Measurements from ENCODE around the gene RFX1. TPM values are rescaled to one million over a fixed set of nuclear protein-coding genes. Genes with fewer than 3 reads are reported as not detected.
"Not testable (repeated sequence)": the region's sequence is repeated elsewhere in the genome, so short reads cannot be mapped to it uniquely, and the experiment has no call there.

RFX1 gene
- total RNA-seq, result 4.7 TPM

GRCh38 chr19:14006085-14006765, at the start of gene RFX1:
TSS of gene RFX1 (minus strand) at chr19:14006320. CDS start at chr19:13993843, 12,477 bp downstream.
- peaks cover 33 to 40% (median 33%) of the 10 kb centered on the region in 3 donors for H3K4me1 ChIP-seq (ENCODE audit: control insufficient read depth in 3 of 3, insufficient read depth in 3 of 3, low read length in 3 of 3)

GRCh38 chr19:14055396-14055795, 49.3 kb upstream of the RFX1 start:
- H3K4me1 ChIP-seq (ENCODE audit: control insufficient read depth in 3 of 3, insufficient read depth in 3 of 3, low read length in 3 of 3), result peaks cover 0 to 8% (median 4%) of the 10 kb centered on the region in 3 donors
- H3K27me3 ChIP-seq (ENCODE audit: control insufficient read depth in 3 of 3, insufficient read depth in 3 of 3, low read length in 3 of 3), result peaks cover 25 to 39% (median 32%) of the 10 kb centered on the region in 3 donors
- no peaks in the 10 kb centered on the region for H3K36me3 ChIP-seq (ENCODE audit: control insufficient read depth in 3 of 3, insufficient read depth in 3 of 3, low read length in 3 of 3)
- H3K9me3 ChIP-seq (ENCODE audit: control insufficient read depth in 3 of 3, low read length in 3 of 3), result no peaks in the 10 kb centered on the region
- H3K9ac ChIP-seq (ENCODE audit: low read depth in 1 of 3, low read length in 3 of 3), result no peak overlapping the region
- H3K27ac ChIP-seq (ENCODE audit: low read depth, low read length), result no peak overlapping the region
- no peak overlapping the region for H3K4me3 ChIP-seq (ENCODE audit: low read length in 3 of 3)

More at GRCh38 chr19:14006085-14006765, at the start of gene RFX1:
- H3K4me3 ChIP-seq (ENCODE audit: low read length in 3 of 3), result peak within 1 kb of the TSS; percentile 87 to 97 (median 96)
- peak within 1 kb of the TSS; percentile 99 for H3K27ac ChIP-seq (ENCODE audit: low read depth, low read length)
- no peaks in the 10 kb centered on the region for H3K9me3 ChIP-seq (ENCODE audit: control insufficient read depth in 3 of 3, low read length in 3 of 3)
- no peaks in the 10 kb centered on the region for H3K27me3 ChIP-seq (ENCODE audit: control insufficient read depth in 3 of 3, insufficient read depth in 3 of 3, low read length in 3 of 3)
- H3K36me3 ChIP-seq (ENCODE audit: control insufficient read depth in 3 of 3, insufficient read depth in 3 of 3, low read length in 3 of 3), result no peaks in the 10 kb centered on the region
- H3K9ac ChIP-seq (ENCODE audit: low read depth in 1 of 3, low read length in 3 of 3), result peak within 1 kb of the TSS; percentile 94 to 99 (median 97)

GRCh38 chr19:14054721-14055120, 48.6 kb upstream of the RFX1 start:
- Histone ChIP-seq H3K27ac (ENCODE audit: low read depth, low read length) (no peak overlapping the region), H3K4me3 (ENCODE audit: low read length in 3 of 3) (no peak overlapping the region), H3K36me3 (ENCODE audit: control insufficient read depth in 3 of 3, insufficient read depth in 3 of 3, low read length in 3 of 3) (no peaks in the 10 kb centered on the region), H3K4me1 (ENCODE audit: control insufficient read depth in 3 of 3, insufficient read depth in 3 of 3, low read length in 3 of 3) (peaks cover 0 to 8% (median 4%) of the 10 kb centered on the region in 3 donors), H3K9me3 (ENCODE audit: control insufficient read depth in 3 of 3, low read length in 3 of 3) (no peaks in the 10 kb centered on the region), H3K27me3 (ENCODE audit: control insufficient read depth in 3 of 3, insufficient read depth in 3 of 3, low read length in 3 of 3) (peaks cover 18 to 33% (median 27%) of the 10 kb centered on the region in 3 donors), H3K9ac (ENCODE audit: low read depth in 1 of 3, low read length in 3 of 3) (no peak overlapping the region)

GRCh38 chr19:14054099-14054498, 48.0 kb upstream of the RFX1 start:
- H3K27ac ChIP-seq (ENCODE audit: low read depth, low read length), result no peak overlapping the region
- no peaks in the 10 kb centered on the region for H3K36me3 ChIP-seq (ENCODE audit: control insufficient read depth in 3 of 3, insufficient read depth in 3 of 3, low read length in 3 of 3)
- no peaks in the 10 kb centered on the region for H3K9me3 ChIP-seq (ENCODE audit: control insufficient read depth in 3 of 3, low read length in 3 of 3)
- no peak overlapping the region for H3K4me3 ChIP-seq (ENCODE audit: low read length in 3 of 3)
- H3K4me1 ChIP-seq (ENCODE audit: control insufficient read depth in 3 of 3, insufficient read depth in 3 of 3, low read length in 3 of 3), result peaks cover 0 to 8% (median 4%) of the 10 kb centered on the region in 3 donors
- no peak overlapping the region for H3K9ac ChIP-seq (ENCODE audit: low read depth in 1 of 3, low read length in 3 of 3)
- peaks cover 12 to 26% (median 20%) of the 10 kb centered on the region in 3 donors for H3K27me3 ChIP-seq (ENCODE audit: control insufficient read depth in 3 of 3, insufficient read depth in 3 of 3, low read length in 3 of 3)

- Histone ChIP-seq H3K4me1 (ENCODE audit: control insufficient read depth in 3 of 3, insufficient read depth in 3 of 3, low read length in 3 of 3) (peaks cover 0 to 8% (median 4%) of the 10 kb centered on the region in 3 donors), H3K9ac (ENCODE audit: low read depth in 1 of 3, low read length in 3 of 3) (no peak overlapping the region), H3K9me3 (ENCODE audit: control insufficient read depth in 3 of 3, low read length in 3 of 3) (no peaks in the 10 kb centered on the region), H3K27ac (ENCODE audit: low read depth, low read length) (no peak overlapping the region), H3K4me3 (ENCODE audit: low read length in 3 of 3) (no peak overlapping the region), H3K27me3 (ENCODE audit: control insufficient read depth in 3 of 3, insufficient read depth in 3 of 3, low read length in 3 of 3) (peaks cover 6 to 20% (median 14%) of the 10 kb centered on the region in 3 donors), H3K36me3 (ENCODE audit: control insufficient read depth in 3 of 3, insufficient read depth in 3 of 3, low read length in 3 of 3) (no peaks in the 10 kb centered on the region)
These were observed 47.4 kb upstream of the RFX1 start for GRCh38 chr19:14053500-14053899.

- Histone ChIP-seq H3K9ac (ENCODE audit: low read depth in 1 of 3, low read length in 3 of 3) (no peak overlapping the region), H3K4me1 (ENCODE audit: control insufficient read depth in 3 of 3, insufficient read depth in 3 of 3, low read length in 3 of 3) (peaks cover 0 to 5% (median 4%) of the 10 kb centered on the region in 3 donors), H3K36me3 (ENCODE audit: control insufficient read depth in 3 of 3, insufficient read depth in 3 of 3, low read length in 3 of 3) (no peaks in the 10 kb centered on the region), H3K27ac (ENCODE audit: low read depth, low read length) (no peak overlapping the region), H3K9me3 (ENCODE audit: control insufficient read depth in 3 of 3, low read length in 3 of 3) (no peaks in the 10 kb centered on the region), H3K27me3 (ENCODE audit: control insufficient read depth in 3 of 3, insufficient read depth in 3 of 3, low read length in 3 of 3) (peaks cover 2 to 16% (median 10%) of the 10 kb centered on the region in 3 donors), H3K4me3 (ENCODE audit: low read length in 3 of 3) (no peak overlapping the region)
These were observed 46.9 kb upstream of the RFX1 start for GRCh38 chr19:14053032-14053431.

- H3K9me3 ChIP-seq (ENCODE audit: control insufficient read depth in 3 of 3, low read length in 3 of 3), result no peaks in the 10 kb centered on the region
- H3K27ac ChIP-seq (ENCODE audit: low read depth, low read length), result no peak overlapping the region
- H3K9ac ChIP-seq (ENCODE audit: low read depth in 1 of 3, low read length in 3 of 3), result no peak overlapping the region
- no peak overlapping the region for H3K4me3 ChIP-seq (ENCODE audit: low read length in 3 of 3)
- H3K27me3 ChIP-seq (ENCODE audit: control insufficient read depth in 3 of 3, insufficient read depth in 3 of 3, low read length in 3 of 3), result peaks cover 0 to 12% (median 6%) of the 10 kb centered on the region in 3 donors
- H3K36me3 ChIP-seq (ENCODE audit: control insufficient read depth in 3 of 3, insufficient read depth in 3 of 3, low read length in 3 of 3), result no peaks in the 10 kb centered on the region
- peaks cover 0 to 3% (median 0%) of the 10 kb centered on the region in 3 donors for H3K4me1 ChIP-seq (ENCODE audit: control insufficient read depth in 3 of 3, insufficient read depth in 3 of 3, low read length in 3 of 3)
These were observed 46.4 kb upstream of the RFX1 start for GRCh38 chr19:14052470-14052869.

GRCh38 chr19:14051980-14052379, 45.9 kb upstream of the RFX1 start:
- Histone ChIP-seq H3K9me3 (ENCODE audit: control insufficient read depth in 3 of 3, low read length in 3 of 3) (no peaks in the 10 kb centered on the region), H3K4me1 (ENCODE audit: control insufficient read depth in 3 of 3, insufficient read depth in 3 of 3, low read length in 3 of 3) (peaks cover 0 to 2% (median 0%) of the 10 kb centered on the region in 3 donors), H3K4me3 (ENCODE audit: low read length in 3 of 3) (no peak overlapping the region), H3K9ac (ENCODE audit: low read depth in 1 of 3, low read length in 3 of 3) (no peak overlapping the region), H3K36me3 (ENCODE audit: control insufficient read depth in 3 of 3, insufficient read depth in 3 of 3, low read length in 3 of 3) (no peaks in the 10 kb centered on the region), H3K27me3 (ENCODE audit: control insufficient read depth in 3 of 3, insufficient read depth in 3 of 3, low read length in 3 of 3) (peaks cover 0 to 11% (median 6%) of the 10 kb centered on the region in 3 donors), H3K27ac (ENCODE audit: low read depth, low read length) (no peak overlapping the region)

GRCh38 chr19:14050961-14051360, 44.8 kb upstream of the RFX1 start:
- not testable (repeated sequence) for H3K4me3 ChIP-seq (ENCODE audit: low read length in 3 of 3); H3K27ac ChIP-seq (ENCODE audit: low read depth, low read length); H3K36me3 ChIP-seq (ENCODE audit: control insufficient read depth in 3 of 3, insufficient read depth in 3 of 3, low read length in 3 of 3)

GRCh38 chr19:14050512-14050911, 44.4 kb upstream of the RFX1 start:
- Histone ChIP-seq H3K27ac (ENCODE audit: low read depth, low read length) (no peak overlapping the region), H3K9me3 (ENCODE audit: control insufficient read depth in 3 of 3, low read length in 3 of 3) (no peaks in the 10 kb centered on the region), H3K27me3 (ENCODE audit: control insufficient read depth in 3 of 3, insufficient read depth in 3 of 3, low read length in 3 of 3) (peaks cover 0 to 5% (median 3%) of the 10 kb centered on the region in 3 donors), H3K36me3 (ENCODE audit: control insufficient read depth in 3 of 3, insufficient read depth in 3 of 3, low read length in 3 of 3) (no peaks in the 10 kb centered on the region), H3K4me1 (ENCODE audit: control insufficient read depth in 3 of 3, insufficient read depth in 3 of 3, low read length in 3 of 3) (no peaks in the 10 kb centered on the region), H3K4me3 (ENCODE audit: low read length in 3 of 3) (no peak overlapping the region), H3K9ac (ENCODE audit: low read depth in 1 of 3, low read length in 3 of 3) (no peak overlapping the region)

More at GRCh38 chr19:14050961-14051360, 44.8 kb upstream of the RFX1 start:
- H3K4me1 ChIP-seq (ENCODE audit: control insufficient read depth in 3 of 3, insufficient read depth in 3 of 3, low read length in 3 of 3); H3K27me3 ChIP-seq (ENCODE audit: control insufficient read depth in 3 of 3, insufficient read depth in 3 of 3, low read length in 3 of 3); H3K9ac ChIP-seq (ENCODE audit: low read depth in 1 of 3, low read length in 3 of 3); H3K9me3 ChIP-seq (ENCODE audit: control insufficient read depth in 3 of 3, low read length in 3 of 3): not testable (repeated sequence)

Measured in skeletal muscle tissue (tissue), 4 donors.